GM23338 (cell line): Measurements from ENCODE around the gene RTN4RL1.

ENCODE experiments used
- CREB1 ChIP-seq: fragments of 250-450 bp; sonication (Bioruptor Pico); IDR thresholded peaks from 2 replicates; pipeline ENCODE4 v1.5.0; 2020; ENCODE audit warnings: low read depth, mild to moderate bottlenecking, moderate library complexity
- CTCF ChIP-seq, 2 experiments: fragments of 200-600 bp in 1 of 2; sonication (generic) in 1 of 2; conservative IDR thresholded peaks; 2 replicates each; pipeline versions ENCODE4 v1.5.1 to v1.6.1; 2016 to 2017; ENCODE audit warnings: antibody characterized with exemption in 2 of 2, low read depth in 2 of 2, mild to moderate bottlenecking in 2 of 2, moderate library complexity in 1 of 2
- EZH2 ChIP-seq: fragments of 200-600 bp; sonication (generic); IDR thresholded peaks from one replicate; pipeline ENCODE4 v1.8.0; 2017; ENCODE audit warnings: antibody characterized with exemption, mild to moderate bottlenecking, low read depth; ENCODE audit not compliant: unreplicated experiment
- EZH2phosphoT487 ChIP-seq: fragments of 200-600 bp; sonication (generic); IDR thresholded peaks from one replicate; pipeline ENCODE4 v1.8.1; 2018; ENCODE audit warnings: antibody characterized with exemption; ENCODE audit not compliant: unreplicated experiment
- JUNB ChIP-seq: IDR thresholded peaks from one replicate; pipeline ENCODE4 v1.6.1; 2016; ENCODE audit warnings: antibody characterized with exemption; ENCODE audit not compliant: unreplicated experiment
- POLR2AphosphoS5 ChIP-seq: IDR thresholded peaks from 2 replicates; pipeline ENCODE4 v1.6.1; 2016; ENCODE audit warnings: antibody characterized with exemption, low read depth
- REST ChIP-seq: IDR thresholded peaks from one replicate; pipeline ENCODE4 v1.6.1; 2018; ENCODE audit warnings: antibody characterized with exemption; ENCODE audit not compliant: unreplicated experiment

- no peak for TF ChIP-seq CTCF (conservative IDR thresholded peaks at IDR 0.05; ENCODE audit: low read depth in 2 of 2)
- TF ChIP-seq EZH2, result no peak
- TF ChIP-seq CREB1 (CRISPR knock-in tag), result no peak
- no peak for TF ChIP-seq POLR2AphosphoS5
- no peak for TF ChIP-seq EZH2phosphoT487
- TF ChIP-seq JUNB, result no peak
- no peak for TF ChIP-seq REST
Observed at GRCh38 chr17:2012499-2012898, 12.6 kb downstream of the RTN4RL1 start.
